OCI-LY7 (cell line): Measurements from ENCODE around the gene ELP4. TPM values are rescaled to one million over a fixed set of nuclear protein-coding genes. Genes with fewer than 3 reads are reported as not detected.

ENCODE experiments used
- BruUV-seq: library from RNA; stranded (reverse); fragments of 400-500 nt; replicated peaks from 2 replicates; lab custom pipeline; 2021; lab: Mats Ljungman, UMichigan
- CTCF ChIA-PET: fragments of 300-600 bp; sonication (Branson Sonifier 250); formaldehyde crosslinking; loops from one replicate; lab custom pipeline; 2022; ENCODE audit warnings: antibody characterized with exemption; ENCODE audit not compliant: unreplicated experiment; lab: Charles Lee
- POLR2A ChIA-PET: fragments of 300-600 bp; sonication (Branson Sonifier 250); formaldehyde crosslinking; loops from one replicate; lab custom pipeline; 2022; ENCODE audit warnings: antibody characterized with exemption; lab: Charles Lee
- DNase-seq: peaks from one replicate; pipeline ENCODE4 v3.0.0-alpha.2; 2015; ENCODE audit warnings: low spot score
- H2AFZ ChIP-seq: fragments of 200-600 bp; sonication (generic), shearing (Covaris generic); 2 replicates; pipeline ENCODE4 v1.6.1; 2014; ENCODE audit warnings: mild to moderate bottlenecking, antibody characterized with exemption, low read length, moderate library complexity
- H3K27ac ChIP-seq: fragments of 200-600 bp; sonication (generic); 2 replicates; pipeline ENCODE4 v1.5.1; 2014; ENCODE audit warnings: mixed run types, low read depth, mild to moderate bottlenecking, moderate library complexity, low read length, inconsistent platforms; ENCODE audit not compliant: poor library complexity, severe bottlenecking
- H3K36me3 ChIP-seq: fragments of 200-600 bp; sonication (generic); 2 replicates; pipeline ENCODE4 v1.6.1; 2014; ENCODE audit warnings: mild to moderate bottlenecking, antibody characterized with exemption, low read length, moderate library complexity, mixed read lengths; ENCODE audit not compliant: insufficient read depth
- H3K4me1 ChIP-seq: fragments of 200-600 bp; sonication (generic); 2 replicates; pipeline ENCODE4 v1.5.1; 2014; ENCODE audit warnings: mild to moderate bottlenecking, low read length; ENCODE audit not compliant: insufficient read depth, poor library complexity, severe bottlenecking
- H3K4me2 ChIP-seq: fragments of 200-600 bp; sonication (generic); 2 replicates; pipeline ENCODE4 v1.6.1; 2014; ENCODE audit warnings: mild to moderate bottlenecking, low read length
- H3K4me3 ChIP-seq: fragments of 200-600 bp; sonication (generic); 2 replicates; pipeline ENCODE4 v1.5.1; 2014; ENCODE audit warnings: mild to moderate bottlenecking, low read depth, low read length; ENCODE audit not compliant: poor library complexity, severe bottlenecking
- H3K79me2 ChIP-seq: fragments of 200-600 bp; sonication (generic); 2 replicates; pipeline ENCODE4 v1.6.1; 2016; ENCODE audit warnings: low read depth, mild to moderate bottlenecking, low read length, moderate library complexity, mixed read lengths; ENCODE audit not compliant: insufficient read depth
- H3K9me2 ChIP-seq: fragments of 200-600 bp; sonication (generic); 2 replicates; pipeline ENCODE4 v1.6.1; 2016; ENCODE audit warnings: mild to moderate bottlenecking, low read length, mixed read lengths; ENCODE audit not compliant: insufficient read depth
- H3K9me3 ChIP-seq: fragments of 200-600 bp; sonication (generic); 2 replicates; pipeline ENCODE4 v1.6.1; 2014; ENCODE audit warnings: mild to moderate bottlenecking, mixed run types, low read length, mixed read lengths
- H4K20me1 ChIP-seq: fragments of 200-600 bp; sonication (generic); 2 replicates; pipeline ENCODE4 v1.6.1; 2014; ENCODE audit warnings: mild to moderate bottlenecking, antibody characterized with exemption, low read length, moderate library complexity, mixed read lengths; ENCODE audit not compliant: insufficient read depth
- EZH2phosphoT487 ChIP-seq: fragments of 200-600 bp; sonication (generic); IDR thresholded peaks from 2 replicates; pipeline ENCODE4 v1.6.1; 2018; ENCODE audit warnings: low read depth, borderline replicate concordance, mild to moderate bottlenecking, mixed run types, antibody characterized with exemption, low read length, moderate library complexity, mixed read lengths
- intact Hi-C: fragments of 100-400 bp; cut with micrococcal nuclease; formaldehyde crosslinking; loops from one replicate; pipeline ENCODE4 v1.10.0; 2022; ENCODE audit not compliant: unreplicated experiment
- total RNA-seq, 2 experiments: library from RNA; depleted of rRNA in 1 of 2; stranded (reverse); fragments of >200 nt in 1 of 2; shearing (Covaris generic) in 1 of 2; gene quantifications; 2 replicates each; pipeline ENCODE4 v1.2.3, GENCODE V29; 2014 to 2022
- TF ChIP-seq, protein P1 (sequence below): fragments of 200-600 bp; sonication (generic); conservative IDR thresholded peaks from 2 replicates; pipeline ENCODE4 v1.5.1; 2014; ENCODE audit warnings: mild to moderate bottlenecking, antibody characterized with exemption, low read length, moderate library complexity, mixed read lengths

ELP4 gene
- total RNA-seq, 2 experiments from 2014 or later: 27.6 to 32.7 TPM

DNA sequence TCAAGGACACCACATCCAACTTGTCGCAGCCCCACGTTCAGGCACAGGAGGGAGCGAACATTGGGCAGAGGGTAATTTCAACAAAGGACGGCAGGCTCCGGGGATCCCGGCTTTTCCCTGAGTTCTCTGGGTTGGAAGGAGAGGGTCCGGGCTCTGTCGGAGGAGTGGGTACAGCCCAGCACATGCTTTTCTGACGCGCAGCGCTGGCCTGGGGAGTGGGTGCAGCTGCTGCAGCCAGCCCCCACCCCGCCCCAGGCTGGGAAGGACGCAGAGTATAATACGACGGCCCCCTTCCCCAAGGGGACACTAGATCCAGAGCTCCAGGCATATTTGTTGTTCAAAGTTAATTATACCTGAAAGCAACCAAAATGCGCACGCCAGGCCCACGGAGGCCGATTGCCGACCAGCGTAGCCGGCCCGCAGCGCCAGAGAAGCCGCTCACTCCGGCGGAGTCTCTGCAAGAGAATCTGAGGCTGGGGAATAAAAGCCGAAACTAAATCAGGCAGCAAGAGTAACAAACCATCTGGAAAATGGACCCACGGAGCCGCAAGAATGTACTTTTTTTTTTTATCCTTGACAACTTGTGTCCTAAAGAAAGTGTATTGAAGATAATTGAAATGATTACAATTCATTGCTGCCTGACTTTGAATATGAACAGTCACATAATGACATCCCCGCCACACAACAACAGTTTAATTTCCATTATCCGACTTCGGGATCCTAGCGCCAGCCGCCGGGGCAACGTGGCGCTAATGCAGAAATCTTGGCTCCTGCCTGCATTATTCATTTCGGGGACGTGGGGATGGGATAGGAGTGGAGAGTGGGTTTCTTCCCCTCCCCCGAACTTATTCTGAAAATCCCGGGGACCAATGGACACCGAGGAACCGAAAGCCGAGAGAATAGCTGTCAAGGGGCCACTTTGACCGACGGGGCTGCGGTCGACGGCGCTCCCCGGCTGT is 315.6 kb downstream of the ELP4 start:
- Histone ChIP-seq H3K9me3 (no peaks in the 10 kb centered on the region), H3K4me1 (no peaks in the 10 kb centered on the region), H3K27ac (no peak overlapping the region), H3K79me2 (no peaks in the 10 kb centered on the region), H3K4me3 (no peak overlapping the region), H3K4me2 (no peak overlapping the region), H3K9me2 (no peaks in the 10 kb centered on the region), H4K20me1 (no peaks in the 10 kb centered on the region), H2AFZ (no peak overlapping the region), H3K36me3 (no peaks in the 10 kb centered on the region)
- no TSS peak for BruUV-seq
- POLR2A ChIA-PET: no interaction called here
- TF ChIP-seq EZH2phosphoT487: no peak
- TF ChIP-seq, protein P1, sequence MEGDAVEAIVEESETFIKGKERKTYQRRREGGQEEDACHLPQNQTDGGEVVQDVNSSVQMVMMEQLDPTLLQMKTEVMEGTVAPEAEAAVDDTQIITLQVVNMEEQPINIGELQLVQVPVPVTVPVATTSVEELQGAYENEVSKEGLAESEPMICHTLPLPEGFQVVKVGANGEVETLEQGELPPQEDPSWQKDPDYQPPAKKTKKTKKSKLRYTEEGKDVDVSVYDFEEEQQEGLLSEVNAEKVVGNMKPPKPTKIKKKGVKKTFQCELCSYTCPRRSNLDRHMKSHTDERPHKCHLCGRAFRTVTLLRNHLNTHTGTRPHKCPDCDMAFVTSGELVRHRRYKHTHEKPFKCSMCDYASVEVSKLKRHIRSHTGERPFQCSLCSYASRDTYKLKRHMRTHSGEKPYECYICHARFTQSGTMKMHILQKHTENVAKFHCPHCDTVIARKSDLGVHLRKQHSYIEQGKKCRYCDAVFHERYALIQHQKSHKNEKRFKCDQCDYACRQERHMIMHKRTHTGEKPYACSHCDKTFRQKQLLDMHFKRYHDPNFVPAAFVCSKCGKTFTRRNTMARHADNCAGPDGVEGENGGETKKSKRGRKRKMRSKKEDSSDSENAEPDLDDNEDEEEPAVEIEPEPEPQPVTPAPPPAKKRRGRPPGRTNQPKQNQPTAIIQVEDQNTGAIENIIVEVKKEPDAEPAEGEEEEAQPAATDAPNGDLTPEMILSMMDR: no peak
- CTCF ChIA-PET: no interaction called here
- intact Hi-C loops: no loop called here
- no peak for DNase-seq

DNA sequence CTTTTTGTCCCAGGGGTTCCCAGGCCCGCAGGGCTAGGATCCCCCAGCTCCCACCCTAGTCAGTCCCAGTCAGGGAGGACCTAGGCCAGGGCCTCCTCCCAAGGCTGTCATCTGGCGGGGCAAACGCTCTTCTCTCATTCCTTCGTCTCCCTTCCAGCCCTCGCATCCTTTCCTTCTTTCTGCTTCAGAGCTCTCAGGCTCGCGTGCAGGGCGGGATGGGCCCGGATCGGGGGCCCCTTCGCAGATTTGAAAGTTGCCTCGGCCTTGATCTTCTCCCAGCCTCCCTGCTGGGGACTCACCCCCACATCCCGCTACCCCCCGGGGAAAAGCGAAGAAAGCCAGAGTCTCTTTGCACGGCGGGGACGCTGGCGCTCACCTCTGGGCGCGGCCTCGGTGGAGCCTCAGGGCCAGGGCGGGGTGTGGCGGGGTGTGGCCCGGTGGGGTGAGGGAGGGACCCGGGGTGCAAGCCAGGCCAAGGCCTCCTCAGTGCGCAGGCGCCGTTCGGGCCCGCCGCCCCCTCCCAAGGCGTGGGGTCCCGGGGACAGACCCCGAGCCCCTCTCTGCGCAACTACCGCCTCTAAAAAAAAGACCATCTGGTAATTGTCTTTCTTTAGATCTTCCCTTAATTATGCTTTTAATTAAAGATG is 316.4 kb downstream of the ELP4 start:
- no peaks in the 10 kb centered on the region for H3K9me2 ChIP-seq

More for the DNA sequence above, 316.4 kb downstream of the ELP4 start:
- Histone ChIP-seq H3K79me2 (no peaks in the 10 kb centered on the region), H3K27ac (no peak overlapping the region), H3K4me3 (no peak overlapping the region), H3K36me3 (no peaks in the 10 kb centered on the region), H3K4me1 (no peaks in the 10 kb centered on the region), H2AFZ (no peak overlapping the region), H3K4me2 (no peak overlapping the region), H4K20me1 (no peaks in the 10 kb centered on the region), H3K9me3 (no peaks in the 10 kb centered on the region)
- TF ChIP-seq, protein P1: no peak
- no peak for TF ChIP-seq EZH2phosphoT487
- no peak for DNase-seq
- CTCF ChIA-PET: no interaction called here
- no TSS peak for BruUV-seq
- intact Hi-C loops: no loop called here
- POLR2A ChIA-PET: no interaction called here
